Endodermal cell (in vitro differentiated cells): ENCODE measurements around the gene SMIM10. TPM values are rescaled to one million over a fixed set of nuclear protein-coding genes. Genes with fewer than 3 reads are reported as not detected.
A peak's percentile ranks its signal among the peaks of the same experiment; 100 is the strongest.

Experiments used
- DNase-seq: peaks from one replicate; pipeline ENCODE4 v3.0.0-alpha.2; 2017
- H3K27ac ChIP-seq: 2 replicates; pipeline ENCODE4 v1.5.1; 2013; ENCODE audit warnings: mild to moderate bottlenecking, low read depth, low read length, moderate library complexity
- H3K27me3 ChIP-seq: 2 replicates; pipeline ENCODE4 v1.6.1; 2013; ENCODE audit warnings: mild to moderate bottlenecking, low read length, moderate library complexity; ENCODE audit not compliant: insufficient read depth, control insufficient read depth, poor library complexity, severe bottlenecking
- H3K36me3 ChIP-seq: 2 replicates; pipeline ENCODE4 v1.7.0; 2013; ENCODE audit warnings: mild to moderate bottlenecking, low read length, moderate library complexity; ENCODE audit not compliant: control insufficient read depth, insufficient read depth
- H3K4me1 ChIP-seq: one replicate; pipeline ENCODE4 v1.7.0; 2013; ENCODE audit warnings: low read length; ENCODE audit not compliant: control insufficient read depth, insufficient read depth
- H3K4me3 ChIP-seq: 2 replicates; pipeline ENCODE4 v1.5.1; 2013; ENCODE audit warnings: mild to moderate bottlenecking, low read length, moderate library complexity
- H3K9ac ChIP-seq: 2 replicates; pipeline ENCODE4 v1.6.1; 2013; ENCODE audit warnings: mild to moderate bottlenecking, low read length, moderate library complexity; ENCODE audit not compliant: poor library complexity, severe bottlenecking; ENCODE audit errors: extremely low read depth
- H3K9me3 ChIP-seq: 2 replicates; pipeline ENCODE4 v1.6.1; 2013; ENCODE audit warnings: mild to moderate bottlenecking, low read length, moderate library complexity; ENCODE audit not compliant: control insufficient read depth
- H3K27ac Mint-ChIP-seq: 2 replicates; pipeline ENCODE4 v1.8.0; 2020; ENCODE audit warnings: mixed read lengths
- H3K27me3 Mint-ChIP-seq: 2 replicates; pipeline ENCODE4 v1.8.0; 2021; ENCODE audit warnings: mild to moderate bottlenecking, mixed read lengths; ENCODE audit not compliant: insufficient read depth
- H3K36me3 Mint-ChIP-seq: 2 replicates; pipeline ENCODE4 v1.8.0; 2020; ENCODE audit warnings: low read depth, mixed read lengths
- H3K4me1 Mint-ChIP-seq: 2 replicates; pipeline ENCODE4 v1.8.0; 2020; ENCODE audit warnings: mixed read lengths
- H3K4me3 Mint-ChIP-seq: 2 replicates; pipeline ENCODE4 v1.8.0; 2020; ENCODE audit warnings: mild to moderate bottlenecking, moderate library complexity, mixed read lengths
- H3K9me3 Mint-ChIP-seq: 2 replicates; pipeline ENCODE4 v1.8.0; 2020; ENCODE audit warnings: mild to moderate bottlenecking, mixed read lengths
- CTCF ChIP-seq: fragments of 200-600 bp; sonication (generic); conservative IDR thresholded peaks from 2 replicates; pipeline ENCODE4 v1.5.0; 2021; ENCODE audit warnings: antibody characterized with exemption, mild to moderate bottlenecking
- WGBS, 2 experiments: methylation state at CpG; one replicate each; pipeline versions ENCODE4 v1.1.5 to v1.1.7; 2013; ENCODE audit warnings: missing lambda C conversion rate in 2 of 2, mixed read lengths in 1 of 2; ENCODE audit not compliant: insufficient coverage in 1 of 2, insufficient read length in 1 of 2; 5-methylcytosine and 5-hydroxymethylcytosine counted together
- total RNA-seq, 2 donors: library from RNA; stranded (reverse); fragmentation: NEBNext Ultra II Directional in 1 of 2; extraction: Animal tissue kit (Norgen Biotek cat#: 25700) in 1 of 2; gene quantifications; 2 replicates in 1 of 2; 3 replicates in 1 of 2; pipeline ENCODE4 v1.2.1, GENCODE V29; 2021

SMIM10 gene
- total RNA-seq, 2 donors from 2014 or later, result 1.2 to 2.7 TPM

GRCh38 chrX:134999469-134999868 is 8.7 kb downstream of the SMIM10 start:
- no peaks in the 10 kb centered on the region for H3K36me3 Mint-ChIP-seq
- DNase-seq, result no peak
- peak; percentile 67 for TF ChIP-seq CTCF
- H3K4me3 Mint-ChIP-seq, result no peak overlapping the region
- no peak overlapping the region for H3K4me3 ChIP-seq
- H3K9me3 ChIP-seq, result no peaks in the 10 kb centered on the region
- H3K27me3 ChIP-seq, result no peaks in the 10 kb centered on the region
- no peaks in the 10 kb centered on the region for H3K4me1 ChIP-seq
- no peak overlapping the region for H3K9ac ChIP-seq
- H3K27ac ChIP-seq, result no peak overlapping the region
- no peaks in the 10 kb centered on the region for H3K27me3 Mint-ChIP-seq
- no peaks in the 10 kb centered on the region for H3K36me3 ChIP-seq
- peaks cover 30% of the 10 kb centered on the region for H3K9me3 Mint-ChIP-seq
- H3K27ac Mint-ChIP-seq, result no peak overlapping the region
- no peaks in the 10 kb centered on the region for H3K4me1 Mint-ChIP-seq
- 56% methylated on average over 2 of the region's 4 CpGs; no CpG with 5 or more reads in 1 of the 2 experiments for WGBS, 2 experiments

GRCh38 chrX:135000516-135000915 is 9.7 kb downstream of the SMIM10 start:
- H3K27me3 Mint-ChIP-seq, result no peaks in the 10 kb centered on the region

GRCh38 chrX:135003876-135004623 is 13.3 kb downstream of the SMIM10 start:
- no peaks in the 10 kb centered on the region for H3K4me1 Mint-ChIP-seq
- H3K4me3 Mint-ChIP-seq, result peak overlapping the region; percentile 61
- peaks cover 35% of the 10 kb centered on the region for H3K9me3 Mint-ChIP-seq
- peak overlapping the region; percentile 54 for H3K9ac ChIP-seq
- H3K27ac Mint-ChIP-seq, result peak overlapping the region; percentile 95
- no peak overlapping the region for H3K27ac ChIP-seq
- no peaks in the 10 kb centered on the region for H3K36me3 ChIP-seq
- H3K27me3 Mint-ChIP-seq, result no peaks in the 10 kb centered on the region
- H3K4me1 ChIP-seq, result no peaks in the 10 kb centered on the region
- 4 to 30% methylated on average over 2 to 33 of the region's 35 CpGs for WGBS, 2 experiments
- peak; percentile 95 for DNase-seq
- H3K36me3 Mint-ChIP-seq, result no peaks in the 10 kb centered on the region
- no peak for TF ChIP-seq CTCF
- H3K4me3 ChIP-seq, result peak overlapping the region; percentile 75
- H3K9me3 ChIP-seq, result no peaks in the 10 kb centered on the region
- H3K27me3 ChIP-seq, result no peaks in the 10 kb centered on the region

More at GRCh38 chrX:135000516-135000915, 9.7 kb downstream of the SMIM10 start:
- Mint-ChIP-seq H3K36me3 (no peaks in the 10 kb centered on the region), H3K4me1 (no peaks in the 10 kb centered on the region), H3K27ac (no peak overlapping the region), H3K9me3 (peaks cover 30% of the 10 kb centered on the region), H3K4me3 (no peak overlapping the region)
- TF ChIP-seq CTCF, result no peak
- Histone ChIP-seq H3K4me1 (no peaks in the 10 kb centered on the region), H3K4me3 (no peak overlapping the region), H3K9me3 (no peaks in the 10 kb centered on the region), H3K27ac (no peak overlapping the region), H3K27me3 (no peaks in the 10 kb centered on the region), H3K36me3 (no peaks in the 10 kb centered on the region), H3K9ac (no peak overlapping the region)
- DNase-seq, result no peak
- WGBS, 2 experiments, result 100% methylated on average over 1 of the region's 1 CpG; no CpG with 5 or more reads in 1 of the 2 experiments
